H9 (cell line): ENCODE results near the gene LINC00305. TPM values are rescaled to one million over a fixed set of nuclear protein-coding genes. Genes with fewer than 3 reads are reported as not detected.

Source experiments
- DNase-seq: peaks from one replicate; pipeline ENCODE4 v3.0.0-alpha.2; 2017
- H2AFZ ChIP-seq: one replicate; pipeline ENCODE4 v1.6.1; 2013; ENCODE audit warnings: mild to moderate bottlenecking, low read length, control low read depth, moderate library complexity
- H2AK5ac ChIP-seq: 2 replicates; pipeline ENCODE4 v1.6.1; 2013; ENCODE audit warnings: low read length, control low read depth, mixed read lengths; ENCODE audit not compliant: insufficient read length
- H2BK120ac ChIP-seq: one replicate; pipeline ENCODE4 v1.6.1; 2013; ENCODE audit warnings: low read depth, mild to moderate bottlenecking, low read length, control low read depth, inconsistent platforms; ENCODE audit not compliant: poor library complexity, severe bottlenecking
- H2BK12ac ChIP-seq: 2 replicates; pipeline ENCODE4 v1.6.1; 2013; ENCODE audit warnings: low read length, control low read depth, mixed read lengths, low read depth; ENCODE audit not compliant: insufficient read length
- H2BK15ac ChIP-seq: 2 replicates; pipeline ENCODE4 v1.6.1; 2013; ENCODE audit warnings: low read depth, low read length, control low read depth
- H2BK20ac ChIP-seq: one replicate; pipeline ENCODE4 v1.6.1; 2013; ENCODE audit warnings: low read depth, mild to moderate bottlenecking, low read length, control low read depth, inconsistent platforms; ENCODE audit not compliant: poor library complexity, severe bottlenecking
- H2BK5ac ChIP-seq: 2 replicates; pipeline ENCODE4 v1.6.1; 2013; ENCODE audit warnings: low read length, control low read depth, mixed read lengths; ENCODE audit not compliant: insufficient read length
- H3K14ac ChIP-seq: 2 replicates; pipeline ENCODE4 v1.6.1; 2013; ENCODE audit warnings: low read length, control low read depth; ENCODE audit not compliant: insufficient read depth
- H3K18ac ChIP-seq: 2 replicates; pipeline ENCODE4 v1.6.1; 2013; ENCODE audit warnings: low read depth, mild to moderate bottlenecking, mixed read lengths, low read length, control low read depth; ENCODE audit not compliant: insufficient read length
- H3K23ac ChIP-seq: 2 replicates; pipeline ENCODE4 v1.6.1; 2013; ENCODE audit warnings: low read length, control low read depth, mixed read lengths, low read depth; ENCODE audit not compliant: insufficient read length
- H3K23me2 ChIP-seq: 2 replicates; pipeline ENCODE4 v1.6.1; 2013; ENCODE audit warnings: low read depth, mild to moderate bottlenecking, mixed read lengths, low read length, control low read depth; ENCODE audit not compliant: insufficient read length, poor library complexity, severe bottlenecking
- H3K27ac ChIP-seq: 2 replicates; pipeline ENCODE4 v1.5.1; 2013; ENCODE audit warnings: low read length, control low read depth, mixed read lengths, low read depth; ENCODE audit not compliant: insufficient read length
- H3K27me3 ChIP-seq: 2 replicates; pipeline ENCODE4 v1.6.1; 2013; ENCODE audit warnings: low read length, control low read depth, inconsistent platforms; ENCODE audit not compliant: insufficient read depth
- H3K4ac ChIP-seq: 2 replicates; pipeline ENCODE4 v1.6.1; 2013; ENCODE audit warnings: low read depth, mild to moderate bottlenecking, control low read depth, inconsistent platforms, low read length, moderate library complexity
- H3K4me1 ChIP-seq: 2 replicates; pipeline ENCODE4 v1.6.1; 2013; ENCODE audit warnings: low read length, control low read depth, inconsistent platforms; ENCODE audit not compliant: insufficient read depth
- H3K4me2 ChIP-seq: 2 replicates; pipeline ENCODE4 v1.6.1; 2013; ENCODE audit warnings: low read length, control low read depth, mixed read lengths; ENCODE audit not compliant: insufficient read length, insufficient read depth
- H3K56ac ChIP-seq: 2 replicates; pipeline ENCODE4 v1.6.1; 2013; ENCODE audit warnings: low read depth, mild to moderate bottlenecking, mixed read lengths, low read length, control low read depth; ENCODE audit not compliant: insufficient read length
- H3K79me1 ChIP-seq: 2 replicates; pipeline ENCODE4 v1.6.1; 2013; ENCODE audit warnings: low read depth, mild to moderate bottlenecking, moderate library complexity, low read length, control low read depth, inconsistent platforms; ENCODE audit not compliant: insufficient read depth, poor library complexity, severe bottlenecking
- H3K79me2 ChIP-seq: 2 replicates; pipeline ENCODE4 v1.6.1; 2013; ENCODE audit warnings: low read length, control low read depth, inconsistent platforms; ENCODE audit not compliant: insufficient read depth
- H3K9ac ChIP-seq: 2 replicates; pipeline ENCODE4 v1.6.1; 2013; ENCODE audit warnings: low read length, control low read depth, mixed read lengths; ENCODE audit not compliant: insufficient read length; ENCODE audit errors: extremely low read depth
- H3K9me3 ChIP-seq: one replicate; pipeline ENCODE4 v1.6.1; 2013; ENCODE audit warnings: low read depth, low read length, inconsistent platforms; ENCODE audit not compliant: control insufficient read depth
- H3T11ph ChIP-seq: one replicate; pipeline ENCODE4 v1.6.1; 2013; ENCODE audit warnings: mild to moderate bottlenecking, low read length, control low read depth, inconsistent platforms
- H4K20me1 ChIP-seq: one replicate; pipeline ENCODE4 v1.6.1; 2013; ENCODE audit not compliant: control insufficient read depth, insufficient read length, insufficient read depth
- H4K5ac ChIP-seq: 2 replicates; pipeline ENCODE4 v1.6.1; 2013; ENCODE audit warnings: low read depth, mild to moderate bottlenecking, mixed read lengths, low read length, control low read depth; ENCODE audit not compliant: insufficient read length
- H4K8ac ChIP-seq: replicated peaks from 2 replicates; pipeline ENCODE4 v1.6.1; 2013; ENCODE audit warnings: low read length, control low read depth, mixed read lengths, low read depth; ENCODE audit not compliant: insufficient read length
- H4K91ac ChIP-seq: 2 replicates; pipeline ENCODE4 v1.6.1; 2013; ENCODE audit warnings: low read depth, mild to moderate bottlenecking, moderate library complexity, mixed read lengths, low read length, control low read depth; ENCODE audit not compliant: insufficient read length
- H3K27ac Mint-ChIP-seq, 3 experiments: 2 replicates in 2 of 3; 3 replicates in 1 of 3; pipeline ENCODE4 v1.8.0; 2020 to 2021; ENCODE audit warnings: mixed read lengths in 3 of 3, mild to moderate bottlenecking in 1 of 3, moderate library complexity in 1 of 3
- H3K27me3 Mint-ChIP-seq: 2 replicates; pipeline ENCODE4 v1.8.0; 2021; ENCODE audit warnings: low read depth, mild to moderate bottlenecking, moderate library complexity, mixed read lengths
- H3K36me3 Mint-ChIP-seq, 3 experiments: 2 replicates in 2 of 3; 3 replicates in 1 of 3; pipeline ENCODE4 v1.8.0; 2020 to 2021; ENCODE audit warnings: low read depth in 3 of 3, mixed read lengths in 3 of 3; ENCODE audit not compliant: insufficient read depth in 1 of 3
- H3K4me1 Mint-ChIP-seq, 2 experiments: 2 replicates each; pipeline ENCODE4 v1.8.0; 2020; ENCODE audit warnings: mixed read lengths in 2 of 2
- H3K4me3 Mint-ChIP-seq, 2 experiments: 2 replicates in 1 of 2; 3 replicates in 1 of 2; pipeline ENCODE4 v1.8.0; 2020 to 2021; ENCODE audit warnings: mild to moderate bottlenecking in 2 of 2, mixed read lengths in 2 of 2, moderate library complexity in 1 of 2
- H3K9me3 Mint-ChIP-seq, 2 experiments: 2 replicates in 1 of 2; 3 replicates in 1 of 2; pipeline ENCODE4 v1.8.0; 2020; ENCODE audit warnings: mild to moderate bottlenecking in 2 of 2, mixed read lengths in 2 of 2, moderate library complexity in 1 of 2
- CTCF ChIP-seq: fragments of 200-600 bp; sonication (generic); conservative IDR thresholded peaks from 3 replicates; pipeline ENCODE4 v1.8.0; 2021; ENCODE audit warnings: antibody characterized with exemption, mild to moderate bottlenecking
- WGBS: extraction: QIAGEN DNeasy Blood & Tissue Kit; methylation state at CpG from one replicate; pipeline ENCODE4 v1.1.7; 2013; ENCODE audit warnings: missing lambda C conversion rate, low lambda C conversion rate, mixed read lengths; ENCODE audit not compliant: insufficient read length; ENCODE audit errors: extremely low coverage; 5-methylcytosine and 5-hydroxymethylcytosine counted together
- total RNA-seq: library from RNA; stranded (reverse); gene quantifications from 2 replicates; pipeline ENCODE4 v1.2.1, GENCODE V29; 2021

LINC00305 gene
- total RNA-seq, 1 experiment from 2014 or later: not detected

- Histone ChIP-seq H3K27me3 (no peaks in the 10 kb centered on the region), H2BK120ac (no peak overlapping the region), H2BK15ac (no peak overlapping the region), H3K14ac (no peak overlapping the region), H3K79me1 (no peaks in the 10 kb centered on the region), H4K20me1 (no peaks in the 10 kb centered on the region), H3K23ac (no peak overlapping the region), H2AK5ac (no peak overlapping the region), H3K27ac (no peak overlapping the region), H3K18ac (no peak overlapping the region), H4K5ac (no peak overlapping the region), H4K91ac (no peak overlapping the region), H3T11ph (no peak overlapping the region), H3K56ac (no peak overlapping the region), H2AFZ (no peak overlapping the region), H3K4me1 (no peaks in the 10 kb centered on the region), H3K4me2 (no peak overlapping the region), H3K79me2 (no peaks in the 10 kb centered on the region), H2BK12ac (no peak overlapping the region), H2BK20ac (no peak overlapping the region), H3K9me3 (no peaks in the 10 kb centered on the region), H3K9ac (no peak overlapping the region), H4K8ac (no peak overlapping the region), H3K23me2 (no peaks in the 10 kb centered on the region), H3K4ac (no peak overlapping the region), H2BK5ac (no peak overlapping the region)
- Mint-ChIP-seq H3K4me1 (peaks cover 7 to 8% of the 10 kb centered on the region in 2 experiments), H3K36me3 (peaks cover 2 to 27% (median 12%) of the 10 kb centered on the region in 3 experiments; a peak in 5 of 7 replicates), H3K27ac (no peak overlapping the region), H3K4me3 (no peak overlapping the region), H3K27me3 (no peaks in the 10 kb centered on the region), H3K9me3 (peaks cover 4 to 10% of the 10 kb centered on the region in 2 experiments)
- TF ChIP-seq CTCF: no peak
- peak; percentile 47 for DNase-seq
- no CpG with 5 or more reads among the region's 7 CpGs for WGBS
Measured at GRCh38 chr18:64175432-64175831, 26.5 kb upstream of the LINC00305 start.
